HL-60 (cell line): ENCODE data around the gene ATG4B.

Experiments used
- CTCF ChIP-seq: IDR thresholded peaks from one replicate; pipeline ENCODE4 v1.5.1; 2011; ENCODE audit warnings: low read length, control low read depth, inconsistent platforms; ENCODE audit not compliant: insufficient read depth
- POLR2AphosphoS5 ChIP-seq: IDR thresholded peaks from 2 replicates; pipeline ENCODE4 v1.6.1; 2012; ENCODE audit warnings: low read depth
- REST ChIP-seq: IDR thresholded peaks from 2 replicates; pipeline ENCODE4 v1.6.1; 2012; ENCODE audit warnings: low read depth; ENCODE audit not compliant: insufficient replicate concordance

GRCh38 chr2:241602720-241603119 is 34.8 kb upstream of the ATG4B start:
- no peak for TF ChIP-seq CTCF
- no peak for TF ChIP-seq POLR2AphosphoS5
- TF ChIP-seq REST: no peak
